Body of pancreas (tissue), 4 donors: ENCODE results near the gene BCL7C.

ENCODE experiments used
- POLR2A ChIP-seq, 3 donors: fragments of 450-650 bp; IDR thresholded peaks; one replicate each; pipeline ENCODE4 v1.6.1; 2016; ENCODE audit warnings: antibody characterized with exemption in 3 of 3, mild to moderate bottlenecking in 2 of 3
- TF ChIP-seq, protein P1 (sequence below), 7 experiments: fragments of 450-650 bp in 4 of 7; fragments of 200-600 bp in 3 of 7; sonication (generic) in 3 of 7; IDR thresholded peaks; one replicate each; pipeline ENCODE4 v1.5.1; 2016 to 2019; ENCODE audit warnings: antibody characterized with exemption in 7 of 7

DNA sequence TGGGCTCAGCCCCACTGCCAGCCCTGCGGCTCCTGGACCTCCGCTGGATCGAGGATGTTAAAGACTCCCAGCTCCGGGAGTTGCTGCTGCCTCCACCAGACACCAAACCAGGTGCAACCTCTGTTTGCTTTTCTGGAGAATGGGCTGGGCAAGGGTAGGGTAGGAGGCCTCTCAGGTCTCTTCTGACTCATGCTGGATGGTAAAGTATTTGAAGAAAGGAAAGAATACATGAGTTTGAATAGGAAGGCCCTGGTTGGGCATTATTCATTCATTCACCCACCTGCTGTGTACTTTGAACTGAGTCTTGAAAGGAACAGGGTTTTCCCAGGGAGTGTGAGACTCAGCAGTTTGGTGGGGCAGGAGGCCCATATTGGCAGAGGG lies 48.5 kb upstream of the BCL7C start:
- TF ChIP-seq, protein P1, sequence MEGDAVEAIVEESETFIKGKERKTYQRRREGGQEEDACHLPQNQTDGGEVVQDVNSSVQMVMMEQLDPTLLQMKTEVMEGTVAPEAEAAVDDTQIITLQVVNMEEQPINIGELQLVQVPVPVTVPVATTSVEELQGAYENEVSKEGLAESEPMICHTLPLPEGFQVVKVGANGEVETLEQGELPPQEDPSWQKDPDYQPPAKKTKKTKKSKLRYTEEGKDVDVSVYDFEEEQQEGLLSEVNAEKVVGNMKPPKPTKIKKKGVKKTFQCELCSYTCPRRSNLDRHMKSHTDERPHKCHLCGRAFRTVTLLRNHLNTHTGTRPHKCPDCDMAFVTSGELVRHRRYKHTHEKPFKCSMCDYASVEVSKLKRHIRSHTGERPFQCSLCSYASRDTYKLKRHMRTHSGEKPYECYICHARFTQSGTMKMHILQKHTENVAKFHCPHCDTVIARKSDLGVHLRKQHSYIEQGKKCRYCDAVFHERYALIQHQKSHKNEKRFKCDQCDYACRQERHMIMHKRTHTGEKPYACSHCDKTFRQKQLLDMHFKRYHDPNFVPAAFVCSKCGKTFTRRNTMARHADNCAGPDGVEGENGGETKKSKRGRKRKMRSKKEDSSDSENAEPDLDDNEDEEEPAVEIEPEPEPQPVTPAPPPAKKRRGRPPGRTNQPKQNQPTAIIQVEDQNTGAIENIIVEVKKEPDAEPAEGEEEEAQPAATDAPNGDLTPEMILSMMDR (IDR thresholded peaks at IDR 0.05), result no peak
- TF ChIP-seq POLR2A (IDR thresholded peaks at IDR 0.05), result no peak
